Measurements from ENCODE around the gene ENPP6.
A peak's percentile ranks its signal among the peaks of the same experiment; 100 is the strongest.

ENPP6 gene

GRCh38 chr4:184163813-184164212, 53.9 kb downstream of the ENPP6 start:
- Histone ChIP-seq H3K4me1 (ENCODE audit: control insufficient read depth in 1 of 2, insufficient read depth in 1 of 2, low read depth in 1 of 2, low read length in 1 of 2) (peaks cover 8 to 13% of the 10 kb centered on the region in 2 experiments), H3K27me3 (peaks cover 29% of the 10 kb centered on the region), H3K36me3 (no peaks in the 10 kb centered on the region), H3K9me3 (no peaks in the 10 kb centered on the region), H3K4me3 (ENCODE audit: low read depth in 1 of 2, low read length in 1 of 2) (no peak overlapping the region), H3K27ac (no peak overlapping the region)
- no peak for TF ChIP-seq CTCF (IDR thresholded peaks at IDR 0.05)

- H3K4me1 ChIP-seq (ENCODE audit: control insufficient read depth in 1 of 2, insufficient read depth in 1 of 2, low read depth in 1 of 2, low read length in 1 of 2), result peaks cover 0 to 9% of the 10 kb centered on the region in 2 experiments
- peaks cover 25% of the 10 kb centered on the region for H3K27me3 ChIP-seq
- H3K27ac ChIP-seq, result no peak overlapping the region
- no peaks in the 10 kb centered on the region for H3K36me3 ChIP-seq
- TF ChIP-seq CTCF (IDR thresholded peaks at IDR 0.05), result no peak
- H3K9me3 ChIP-seq, result no peaks in the 10 kb centered on the region
- H3K4me3 ChIP-seq (ENCODE audit: low read depth in 1 of 2, low read length in 1 of 2), result no peak overlapping the region
Observed at GRCh38 chr4:184162596-184162995, 55.1 kb downstream of the ENPP6 start.

- Histone ChIP-seq H3K36me3 (no peaks in the 10 kb centered on the region), H3K4me1 (ENCODE audit: control insufficient read depth in 1 of 2, insufficient read depth in 1 of 2, low read depth in 1 of 2, low read length in 1 of 2) (peaks cover 21 to 40% of the 10 kb centered on the region in 2 experiments), H3K27ac (peak overlapping the region; percentile 73), H3K4me3 (ENCODE audit: low read depth in 1 of 2, low read length in 1 of 2) (no peak overlapping the region), H3K9me3 (no peaks in the 10 kb centered on the region), H3K27me3 (no peaks in the 10 kb centered on the region)
- no peak for TF ChIP-seq CTCF (IDR thresholded peaks at IDR 0.05)
Observed at GRCh38 chr4:184157322-184157721, 60.4 kb downstream of the ENPP6 start.

- H3K9me3 ChIP-seq, result no peaks in the 10 kb centered on the region
- H3K4me3 ChIP-seq (ENCODE audit: low read depth in 1 of 2, low read length in 1 of 2), result peak overlapping the region in 1 of 2 experiments; percentile 0
- no peak for TF ChIP-seq CTCF (IDR thresholded peaks at IDR 0.05)
Observed at GRCh38 chr4:184156163-184156920, 61.3 kb downstream of the ENPP6 start.

GRCh38 chr4:184154199-184154598, 63.5 kb downstream of the ENPP6 start:
- Histone ChIP-seq H3K4me1 (ENCODE audit: control insufficient read depth in 1 of 2, insufficient read depth in 1 of 2, low read depth in 1 of 2, low read length in 1 of 2) (peaks cover 49 to 69% of the 10 kb centered on the region in 2 experiments), H3K36me3 (no peaks in the 10 kb centered on the region), H3K9me3 (no peaks in the 10 kb centered on the region), H3K4me3 (ENCODE audit: low read depth in 1 of 2, low read length in 1 of 2) (no peak overlapping the region), H3K27me3 (no peaks in the 10 kb centered on the region), H3K27ac (no peak overlapping the region)
- no peak for TF ChIP-seq CTCF (IDR thresholded peaks at IDR 0.05)

More at GRCh38 chr4:184156163-184156920, 61.3 kb downstream of the ENPP6 start:
- peak overlapping the region; percentile 73 for H3K27ac ChIP-seq
- H3K36me3 ChIP-seq, result no peaks in the 10 kb centered on the region
- peaks cover 28 to 49% of the 10 kb centered on the region in 2 experiments for H3K4me1 ChIP-seq (ENCODE audit: control insufficient read depth in 1 of 2, insufficient read depth in 1 of 2, low read depth in 1 of 2, low read length in 1 of 2)
- no peaks in the 10 kb centered on the region for H3K27me3 ChIP-seq

All from neutrophil (primary cell).